GM19043 (cell line): Measurements from ENCODE around the gene ZNF174.

Source experiments
- ATAC-seq: cut with Tn5 transposase; IDR thresholded peaks from one replicate; pipeline ENCODE4 v1.9.1; 2021; ENCODE audit warnings: low read depth; ENCODE audit not compliant: unreplicated experiment

ZNF174 gene

DNA sequence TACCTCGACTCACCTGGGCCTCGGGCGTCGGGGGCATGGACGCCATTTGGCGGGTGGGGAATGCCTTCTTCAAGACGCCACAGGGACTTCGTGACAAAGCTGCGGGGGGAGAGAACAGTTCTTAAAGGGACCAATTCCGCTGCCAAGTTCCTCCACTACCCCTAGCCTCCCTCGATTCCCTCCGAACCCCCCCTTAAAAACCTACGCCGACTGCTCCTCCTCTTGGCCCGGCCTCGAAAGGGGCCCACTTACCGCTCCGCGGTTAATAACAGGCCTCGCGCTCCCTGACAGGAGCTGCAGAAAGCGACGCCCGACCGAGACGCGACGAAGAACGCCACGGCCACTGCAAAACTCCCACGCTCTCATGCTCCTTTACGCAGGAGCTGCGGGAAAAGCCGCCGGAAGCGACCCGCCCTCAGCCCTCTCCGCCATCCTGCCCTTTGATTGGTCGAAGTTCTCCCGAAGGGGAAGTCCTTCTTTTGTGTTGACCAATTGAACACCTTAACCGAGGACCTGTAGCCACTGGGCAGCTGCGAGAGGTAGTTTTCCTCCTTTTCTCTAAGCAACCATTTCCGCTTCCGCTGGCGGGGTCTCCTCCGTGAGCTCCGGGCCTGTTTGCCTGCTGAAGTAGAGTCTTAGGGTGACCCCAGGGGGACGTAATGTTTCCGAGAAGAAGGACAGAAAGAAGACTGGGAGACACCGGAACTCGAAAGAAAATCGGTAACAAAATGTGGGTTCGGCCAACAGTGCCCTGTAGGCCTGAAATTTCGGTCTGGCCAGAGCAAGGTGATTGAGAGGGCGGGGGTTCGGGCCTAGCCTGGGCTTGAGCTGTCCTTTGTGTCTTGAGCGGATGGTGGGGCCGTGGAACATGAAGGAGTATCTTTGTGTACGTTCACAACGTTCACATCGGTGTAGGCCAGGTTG, 42.4 kb downstream of the ZNF174 start, which contains the start of the genes NAA60 and ZNF597:
NAA60 (plus strand) TSS at position 573 of the 924 bp plus-strand sequence. CDS start 32,548 bp downstream, outside the sequence.
ZNF597 (minus strand) TSS at position 397 of the 924 bp plus-strand sequence; CDS start at position 46, 351 bp downstream.
- peak; percentile 82 for ATAC-seq

DNA sequence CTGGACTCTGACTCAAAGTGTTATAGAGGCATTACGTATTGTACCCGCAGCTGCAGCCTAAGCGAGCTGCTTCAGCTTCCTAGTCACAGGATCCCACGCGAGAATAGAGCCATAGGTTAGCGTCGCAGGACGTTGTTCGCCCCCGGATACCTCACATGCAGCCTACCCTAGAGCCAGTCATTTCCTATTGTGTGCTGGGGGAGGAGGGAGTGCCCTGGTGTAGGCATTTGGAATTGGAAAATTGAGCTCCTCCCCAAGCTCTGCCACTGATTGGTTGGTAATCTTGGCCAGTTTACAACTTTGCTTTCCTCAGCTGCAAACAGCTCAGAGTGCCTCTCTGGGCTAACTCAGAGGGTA, 43.0 kb downstream of the ZNF174 start:
- ATAC-seq: no peak

DNA sequence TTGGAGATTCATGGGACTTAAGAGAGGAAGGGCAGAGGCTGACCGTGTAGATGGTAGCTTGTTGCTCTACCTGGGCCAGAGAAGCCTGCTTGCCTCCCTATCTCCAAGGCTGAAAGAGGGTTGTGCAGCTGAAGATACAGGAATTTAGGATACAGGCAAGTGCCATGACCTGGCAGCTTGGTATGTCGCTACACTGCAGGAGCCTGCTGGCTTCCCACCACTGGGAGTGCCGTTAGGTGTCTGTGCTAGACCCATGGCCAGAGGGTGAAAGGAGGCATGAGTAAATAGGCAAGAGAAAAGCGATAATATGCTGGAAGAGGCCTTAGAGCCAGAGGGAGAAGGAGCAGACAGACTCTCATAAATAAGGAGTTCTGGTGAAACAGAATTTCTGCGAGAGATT, 53.1 kb downstream of the ZNF174 start:
- ATAC-seq: no peak

- ATAC-seq: no peak
These were observed 53.7 kb downstream of the ZNF174 start for GRCh38 chr16:3454631-3455147.

- peak; percentile 69 for ATAC-seq
These were observed 56.6 kb downstream of the ZNF174 start for GRCh38 chr16:3457434-3458252.

- ATAC-seq: no peak
These were observed 57.4 kb downstream of the ZNF174 start for GRCh38 chr16:3458278-3458851.

- no peak for ATAC-seq
These were observed 57.9 kb downstream of the ZNF174 start for GRCh38 chr16:3458852-3459361.
